WERI-Rb-1 (cell line): ENCODE data around the gene ABCC1.
"Not testable (repeated sequence)": the region's sequence is repeated elsewhere in the genome, so short reads cannot be mapped to it uniquely, and the experiment has no call there.

ENCODE experiments used
- DNase-seq: peaks from one replicate; pipeline ENCODE4 v3.0.0-alpha.2; 2020
- H3K27ac ChIP-seq: fragments of 250-450 bp; sonication (Bioruptor Pico); 2 replicates; pipeline ENCODE4 v1.5.1; 2020; ENCODE audit warnings: mild to moderate bottlenecking, moderate library complexity
- H3K27me3 ChIP-seq: fragments of 250-450 bp; sonication (Bioruptor Pico); 2 replicates; pipeline ENCODE4 v1.5.1; 2021; ENCODE audit warnings: mild to moderate bottlenecking, low read depth, moderate library complexity; ENCODE audit not compliant: insufficient read depth, severe bottlenecking
- H3K36me3 ChIP-seq: fragments of 250-450 bp; sonication (Bioruptor Pico); 2 replicates; pipeline ENCODE4 v1.5.1; 2020; ENCODE audit warnings: mild to moderate bottlenecking, moderate library complexity
- H3K4me3 ChIP-seq: 2 replicates; pipeline ENCODE4 v1.5.1; 2011; ENCODE audit warnings: low read depth, mild to moderate bottlenecking, control low read depth, low read length
- H3K9me3 ChIP-seq: fragments of 250-450 bp; sonication (Bioruptor Pico); 2 replicates; pipeline ENCODE4 v1.5.1; 2021; ENCODE audit warnings: mild to moderate bottlenecking, moderate library complexity; ENCODE audit not compliant: severe bottlenecking
- TF ChIP-seq, protein P1 (sequence below): IDR thresholded peaks from 2 replicates; pipeline ENCODE4 v1.5.1; 2011; ENCODE audit warnings: low read depth, mild to moderate bottlenecking, control low read depth, inconsistent platforms, low read length

The ABCC1 gene

DNA sequence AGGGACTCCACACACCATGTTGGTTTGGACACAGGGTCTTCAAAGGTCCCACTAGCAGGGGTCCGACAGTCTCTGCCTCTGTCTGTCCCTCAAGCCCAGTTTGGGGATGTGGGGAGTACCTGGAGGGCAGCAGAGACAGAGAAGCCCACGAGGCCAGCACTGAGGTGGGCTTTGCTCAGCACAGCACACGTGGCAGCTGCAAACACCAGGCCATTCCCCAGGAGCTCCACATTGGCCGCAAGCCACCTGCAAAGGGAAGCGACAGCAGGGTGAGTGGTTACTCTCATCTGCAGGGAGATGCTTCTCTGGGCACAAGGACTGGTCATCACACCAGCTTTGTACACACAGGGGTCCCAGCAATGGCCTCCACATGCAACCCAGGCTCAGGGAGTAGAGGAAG, 211.9 kb downstream of the ABCC1 start:
- TF ChIP-seq, protein P1, sequence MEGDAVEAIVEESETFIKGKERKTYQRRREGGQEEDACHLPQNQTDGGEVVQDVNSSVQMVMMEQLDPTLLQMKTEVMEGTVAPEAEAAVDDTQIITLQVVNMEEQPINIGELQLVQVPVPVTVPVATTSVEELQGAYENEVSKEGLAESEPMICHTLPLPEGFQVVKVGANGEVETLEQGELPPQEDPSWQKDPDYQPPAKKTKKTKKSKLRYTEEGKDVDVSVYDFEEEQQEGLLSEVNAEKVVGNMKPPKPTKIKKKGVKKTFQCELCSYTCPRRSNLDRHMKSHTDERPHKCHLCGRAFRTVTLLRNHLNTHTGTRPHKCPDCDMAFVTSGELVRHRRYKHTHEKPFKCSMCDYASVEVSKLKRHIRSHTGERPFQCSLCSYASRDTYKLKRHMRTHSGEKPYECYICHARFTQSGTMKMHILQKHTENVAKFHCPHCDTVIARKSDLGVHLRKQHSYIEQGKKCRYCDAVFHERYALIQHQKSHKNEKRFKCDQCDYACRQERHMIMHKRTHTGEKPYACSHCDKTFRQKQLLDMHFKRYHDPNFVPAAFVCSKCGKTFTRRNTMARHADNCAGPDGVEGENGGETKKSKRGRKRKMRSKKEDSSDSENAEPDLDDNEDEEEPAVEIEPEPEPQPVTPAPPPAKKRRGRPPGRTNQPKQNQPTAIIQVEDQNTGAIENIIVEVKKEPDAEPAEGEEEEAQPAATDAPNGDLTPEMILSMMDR: no peak
- peaks cover 15% of the 10 kb centered on the region for H3K9me3 ChIP-seq
- H3K36me3 ChIP-seq: no peaks in the 10 kb centered on the region; the same call in none of the 2 replicates
- DNase-seq: no peak
- no peak overlapping the region for H3K27ac ChIP-seq
- no peak overlapping the region for H3K4me3 ChIP-seq
- H3K27me3 ChIP-seq: no peaks in the 10 kb centered on the region

DNA sequence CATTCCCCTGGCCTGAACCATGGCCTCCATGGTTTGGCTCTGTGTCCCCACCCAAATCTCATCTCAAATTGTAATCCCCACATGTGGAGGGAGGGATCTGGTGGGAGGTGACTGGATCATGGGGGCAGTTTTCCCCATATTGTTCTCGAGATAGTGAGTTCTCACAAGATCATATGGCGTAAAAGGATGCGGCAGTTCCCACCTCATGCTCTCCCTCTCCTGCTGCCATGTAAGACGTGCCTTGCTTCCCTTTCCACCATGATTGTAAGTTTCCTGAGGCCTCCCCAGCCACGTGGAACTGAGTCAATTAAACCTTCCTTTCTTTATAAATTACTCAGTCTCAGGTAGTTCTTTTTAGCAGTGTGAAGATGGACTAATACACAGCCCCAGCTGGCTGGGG, 212.4 kb downstream of the ABCC1 start:
- not testable (repeated sequence) for H3K27me3 ChIP-seq, H3K27ac ChIP-seq, H3K36me3 ChIP-seq, DNase-seq, H3K4me3 ChIP-seq
- H3K9me3 ChIP-seq: peaks cover 15% of the 10 kb centered on the region

DNA sequence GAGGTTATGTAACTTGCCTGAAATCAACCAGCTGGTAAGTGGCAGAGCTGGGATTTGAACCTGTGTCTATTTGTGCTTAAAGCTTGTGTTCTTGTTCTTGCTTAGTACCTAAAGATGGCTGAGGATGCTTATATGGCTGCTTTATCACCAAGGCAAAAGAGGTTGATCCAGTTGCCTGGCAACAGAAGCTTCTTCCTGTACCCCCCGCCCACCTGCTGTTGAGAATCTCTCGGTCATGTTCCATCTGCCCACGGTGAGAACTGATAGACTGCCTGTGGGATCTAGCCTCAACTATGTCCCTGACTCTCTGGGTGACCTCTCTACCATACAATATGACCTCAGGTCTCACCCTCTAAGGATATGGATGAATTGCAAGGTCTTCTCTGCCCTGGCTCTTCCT, 213.2 kb downstream of the ABCC1 start:
- no peaks in the 10 kb centered on the region for H3K27me3 ChIP-seq
- no peaks in the 10 kb centered on the region; the same call in 1 of the 2 replicates for H3K36me3 ChIP-seq
- peaks cover 15% of the 10 kb centered on the region for H3K9me3 ChIP-seq
- DNase-seq: no peak
- H3K4me3 ChIP-seq: no peak overlapping the region
- TF ChIP-seq, protein P1: no peak
- H3K27ac ChIP-seq: no peak overlapping the region

DNA sequence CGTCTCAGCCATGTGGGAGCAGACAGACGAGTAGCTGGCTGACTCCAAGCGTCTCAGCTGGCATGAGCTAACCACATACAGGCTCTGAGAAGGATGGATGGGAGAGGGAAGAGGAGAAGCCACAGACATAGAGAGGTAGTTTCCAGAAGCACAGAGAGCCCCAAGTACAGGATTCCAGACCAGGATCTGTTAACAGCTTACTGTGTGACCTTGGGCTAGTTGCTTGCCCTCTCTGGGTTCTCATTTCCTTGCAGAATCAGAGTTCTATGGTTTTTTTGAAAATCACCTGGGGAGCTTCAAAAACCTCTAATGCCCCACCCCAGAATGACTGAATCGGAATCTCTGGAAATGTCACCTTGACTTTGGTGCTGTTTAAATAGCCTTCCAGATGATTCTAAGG, 213.7 kb downstream of the ABCC1 start:
- no peaks in the 10 kb centered on the region for H3K27me3 ChIP-seq
- no peak overlapping the region for H3K4me3 ChIP-seq
- no peaks in the 10 kb centered on the region; the same call in 1 of the 2 replicates for H3K36me3 ChIP-seq
- H3K27ac ChIP-seq: no peak overlapping the region
- DNase-seq: no peak
- peaks cover 15% of the 10 kb centered on the region for H3K9me3 ChIP-seq
- TF ChIP-seq, protein P1: no peak

DNA sequence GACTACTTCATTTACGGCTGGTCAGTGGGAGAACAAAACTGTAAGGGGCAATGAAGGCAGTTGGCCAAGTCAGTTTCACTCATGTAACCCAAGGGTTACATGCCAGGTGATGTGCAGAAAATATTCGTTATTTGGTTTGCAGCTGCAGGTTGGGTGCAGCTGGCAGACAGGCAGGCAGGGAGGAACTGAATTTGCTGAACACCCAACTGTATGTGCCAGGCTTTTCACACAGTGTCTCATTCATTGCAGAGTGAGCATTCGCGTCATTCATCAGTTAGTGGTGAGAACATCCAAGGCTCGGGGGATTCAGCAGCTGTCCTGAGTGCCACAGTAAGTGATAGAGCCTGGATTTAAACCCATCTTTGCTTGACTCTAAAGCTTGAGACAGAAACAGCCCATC, 214.2 kb downstream of the ABCC1 start:
- Histone ChIP-seq H3K36me3 (no peaks in the 10 kb centered on the region; the same call in 1 of the 2 replicates), H3K27ac (no peak overlapping the region)

DNA sequence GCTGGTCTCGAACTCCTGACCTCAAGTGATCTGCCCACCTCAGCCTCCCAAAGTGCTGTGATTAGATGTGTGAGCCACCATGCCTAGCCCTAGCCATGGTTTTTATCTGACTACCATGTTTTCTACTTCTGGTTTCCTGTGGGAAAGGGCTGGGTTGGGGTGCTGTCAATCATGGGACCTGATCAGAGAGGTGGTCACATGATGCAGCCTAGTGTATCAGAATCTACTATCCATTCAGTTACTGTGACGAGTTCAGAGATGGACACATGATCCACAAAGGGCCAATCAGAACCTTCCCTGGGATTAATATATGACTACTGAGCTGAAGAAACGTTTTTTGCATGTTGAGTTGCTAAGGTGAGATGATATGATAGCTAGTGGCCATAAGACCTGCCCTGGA, 214.8 kb downstream of the ABCC1 start:
- Histone ChIP-seq H3K27ac (no peak overlapping the region), H3K4me3 (no peak overlapping the region), H3K27me3 (no peaks in the 10 kb centered on the region), H3K36me3 (no peaks in the 10 kb centered on the region; the same call in 1 of the 2 replicates), H3K9me3 (peaks cover 4% of the 10 kb centered on the region)
- no peak for DNase-seq
- TF ChIP-seq, protein P1: no peak

More for the DNA sequence above, 214.2 kb downstream of the ABCC1 start:
- TF ChIP-seq, protein P1: no peak
- Histone ChIP-seq H3K27me3 (no peaks in the 10 kb centered on the region), H3K4me3 (no peak overlapping the region), H3K9me3 (peaks cover 11% of the 10 kb centered on the region)
- no peak for DNase-seq
